ENCODE measurements around the gene PAM. TPM values are rescaled to one million over a fixed set of nuclear protein-coding genes. Genes with fewer than 3 reads are reported as not detected.
A peak's percentile ranks its signal among the peaks of the same experiment; 100 is the strongest.

PAM gene
- total RNA-seq, 2 experiments from 2014 or later, result 15.1 to 16.1 TPM

DNA sequence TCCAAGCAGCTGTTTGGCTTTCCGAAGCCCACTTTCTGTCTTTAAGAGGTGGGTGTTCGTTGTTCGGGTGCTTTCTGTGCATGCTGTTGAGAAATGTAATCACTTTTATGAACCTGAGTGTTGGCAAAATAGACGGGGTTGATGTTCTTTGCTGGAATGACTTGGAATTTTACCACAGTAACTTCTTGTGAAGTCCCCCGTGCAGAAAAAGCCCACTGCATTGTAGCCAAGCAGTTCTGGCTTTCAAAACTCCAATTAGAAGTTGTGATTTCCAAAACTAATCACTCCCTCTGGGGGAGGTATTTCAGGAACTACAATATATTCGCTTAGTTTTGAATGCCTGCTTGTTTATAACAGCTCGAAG is 111.1 kb downstream of the PAM start:
- intact Hi-C loops (cut with DNase I, micrococcal nuclease), result no loop called here
- POLR2A ChIA-PET, result interaction anchor here (0.7 kb wide), 1 partner anchor 1942 kb away, joined by 3 read pairs; no protein-coding TSS in a partner anchor
- peaks cover 27% of the 10 kb centered on the region for H3K36me3 Mint-ChIP-seq (ENCODE audit: low read depth)
- H3K27me3 Mint-ChIP-seq, result peaks cover 35% of the 10 kb centered on the region
- no peaks in the 10 kb centered on the region for H3K9me3 Mint-ChIP-seq
- CTCF ChIA-PET, result interaction anchor here (0.7 kb wide), 1 partner anchor 10 kb away, joined by 3 read pairs; no protein-coding TSS in a partner anchor
- DNase-seq (no peak), ATAC-seq (ENCODE audit: poor library complexity) (no peak)
- H3K4me3 Mint-ChIP-seq, result peak overlapping the region; percentile 54
- Histone ChIP-seq H3K9me3 (ENCODE audit: control insufficient read depth in 1 of 2, insufficient read depth in 1 of 2, low read length in 2 of 2) (no peaks in the 10 kb centered on the region), H3K36me3 (ENCODE audit: insufficient read depth, low read length) (peaks cover 9% of the 10 kb centered on the region), H3K27me3 (ENCODE audit: control insufficient read depth in 1 of 2, insufficient read depth in 2 of 2, low read length in 2 of 2) (peaks cover 14 to 18% of the 10 kb centered on the region in 2 experiments), H3K27ac (ENCODE audit: low read depth in 1 of 2, low read length in 2 of 2) (no peak overlapping the region), H3K4me1 (ENCODE audit: insufficient read depth, low read length) (peaks cover 9% of the 10 kb centered on the region), H3K4me3 (ENCODE audit: low read length) (peak overlapping the region; percentile 34)
- TF ChIP-seq CTCF (IDR thresholded peaks at IDR 0.05), result no peak
- no peak overlapping the region for H3K27ac Mint-ChIP-seq
- peaks cover 15% of the 10 kb centered on the region for H3K4me1 Mint-ChIP-seq (ENCODE audit: low read depth)

- intact Hi-C loops (cut with DNase I, micrococcal nuclease), result no loop called here
- no peak overlapping the region for H3K27ac ChIP-seq (ENCODE audit: low read depth in 1 of 2, low read length in 2 of 2)
- H3K4me1 Mint-ChIP-seq (ENCODE audit: low read depth), result peaks cover 15% of the 10 kb centered on the region
- no peak overlapping the region for H3K4me3 Mint-ChIP-seq
- peaks cover 14 to 18% of the 10 kb centered on the region in 2 experiments for H3K27me3 ChIP-seq (ENCODE audit: control insufficient read depth in 1 of 2, insufficient read depth in 2 of 2, low read length in 2 of 2)
- H3K27ac Mint-ChIP-seq, result no peak overlapping the region
- no peaks in the 10 kb centered on the region for H3K9me3 ChIP-seq (ENCODE audit: control insufficient read depth in 1 of 2, insufficient read depth in 1 of 2, low read length in 2 of 2)
- no peak for TF ChIP-seq CTCF (IDR thresholded peaks at IDR 0.05)
- H3K4me1 ChIP-seq (ENCODE audit: insufficient read depth, low read length), result peaks cover 9% of the 10 kb centered on the region
- CTCF ChIA-PET, result interaction anchor here (1.0 kb wide), 1 partner anchor 22 kb away, joined by 3 read pairs; no protein-coding TSS in a partner anchor
- POLR2A ChIA-PET, result no interaction called here
- no peaks in the 10 kb centered on the region for H3K9me3 Mint-ChIP-seq
- H3K27me3 Mint-ChIP-seq, result peaks cover 35% of the 10 kb centered on the region
- DNase-seq (no peak), ATAC-seq (ENCODE audit: poor library complexity) (no peak)
- H3K36me3 ChIP-seq (ENCODE audit: insufficient read depth, low read length), result peaks cover 9% of the 10 kb centered on the region
- H3K4me3 ChIP-seq (ENCODE audit: low read length), result no peak overlapping the region
- peaks cover 36% of the 10 kb centered on the region for H3K36me3 Mint-ChIP-seq (ENCODE audit: low read depth)
Observed at GRCh38 chr5:102867992-102868662, 113.0 kb downstream of the PAM start.

- Mint-ChIP-seq H3K4me3 (no peak overlapping the region), H3K27ac (no peak overlapping the region), H3K4me1 (ENCODE audit: low read depth) (peaks cover 15% of the 10 kb centered on the region), H3K9me3 (no peaks in the 10 kb centered on the region), H3K36me3 (ENCODE audit: low read depth) (peaks cover 36% of the 10 kb centered on the region), H3K27me3 (peaks cover 34% of the 10 kb centered on the region)
- Histone ChIP-seq H3K27ac (ENCODE audit: low read depth in 1 of 2, low read length in 2 of 2) (no peak overlapping the region), H3K27me3 (ENCODE audit: control insufficient read depth in 1 of 2, insufficient read depth in 2 of 2, low read length in 2 of 2) (peaks cover 14 to 18% of the 10 kb centered on the region in 2 experiments), H3K4me3 (ENCODE audit: low read length) (no peak overlapping the region), H3K36me3 (ENCODE audit: insufficient read depth, low read length) (peaks cover 9% of the 10 kb centered on the region), H3K4me1 (ENCODE audit: insufficient read depth, low read length) (peaks cover 9% of the 10 kb centered on the region), H3K9me3 (ENCODE audit: control insufficient read depth in 1 of 2, insufficient read depth in 1 of 2, low read length in 2 of 2) (no peaks in the 10 kb centered on the region)
- TF ChIP-seq CTCF (IDR thresholded peaks at IDR 0.05), result no peak
- ATAC-seq (ENCODE audit: poor library complexity) (no peak), DNase-seq (no peak)
- intact Hi-C loops (cut with DNase I, micrococcal nuclease), result no loop called here
- POLR2A ChIA-PET, result no interaction called here
- CTCF ChIA-PET, result interaction anchor here (1.0 kb wide), 1 partner anchor 23 kb away, joined by 3 read pairs; no protein-coding TSS in a partner anchor
Observed at GRCh38 chr5:102869230-102869629, 114.1 kb downstream of the PAM start.

All from CD4-positive, alpha-beta T cell (primary cell).